Measurements from ENCODE around the gene CNTRL. TPM values are rescaled to one million over a fixed set of nuclear protein-coding genes. Genes with fewer than 3 reads are reported as not detected.

CNTRL gene
- total RNA-seq, 1 experiment from 2014 or later = 13.4 TPM

DNA sequence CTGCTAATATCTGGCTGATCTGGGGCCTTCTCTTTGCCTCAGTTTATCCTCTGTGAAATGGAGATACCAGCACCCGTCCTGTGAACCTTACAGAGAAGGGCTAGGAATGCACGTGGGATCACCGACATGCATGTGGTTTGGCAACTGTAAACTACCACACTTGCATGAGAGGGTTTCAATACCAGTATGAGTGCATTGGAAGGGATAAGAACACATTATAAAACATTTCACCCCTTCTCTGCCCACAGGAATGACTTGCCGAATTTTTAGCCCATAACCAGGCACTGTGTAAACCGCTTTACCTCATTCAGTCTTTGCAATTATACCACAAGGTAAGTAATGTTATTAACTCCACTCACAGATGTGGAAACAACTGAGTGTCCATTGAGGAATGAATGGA lies 135.8 kb downstream of the CNTRL start:
- no peak overlapping the region for H3K4me3 ChIP-seq (replicated peaks in 1 of 2; ENCODE audit: low read depth in 1 of 2, low read length in 2 of 2)
- RAD21 ChIA-PET (ENCODE audit: low non-redundant PET in 1 of 2, low total read pairs in 2 of 2, uncharacterized antibody in 2 of 2, unreplicated experiment in 2 of 2) = no interaction called here
- H3K9me3 ChIP-seq (ENCODE audit: control insufficient read depth in 1 of 2, insufficient read depth in 1 of 2, low read depth in 1 of 2, low read length in 2 of 2) = no peaks in the 10 kb centered on the region

More for the DNA sequence above, 135.8 kb downstream of the CNTRL start:
- TF ChIP-seq SP1 (IDR thresholded peaks at IDR 0.05; ENCODE audit: low read depth) (no peak), SIN3A (IDR thresholded peaks at IDR 0.05; ENCODE audit: low read depth) (no peak), SRF (IDR thresholded peaks at IDR 0.05; ENCODE audit: low read depth) (no peak), REST (IDR thresholded peaks at IDR 0.05; ENCODE audit: low read depth) (no peak), YY1 (IDR thresholded peaks at IDR 0.05; ENCODE audit: extremely low read depth, insufficient replicate concordance, low read depth, low read length) (no peak), ZNF274 (IDR thresholded peaks at IDR 0.05; ENCODE audit: low read depth, low read length) (no peak), EGR1 (IDR thresholded peaks at IDR 0.05; ENCODE audit: low read depth) (no peak)
- TF ChIP-seq, protein P1, sequence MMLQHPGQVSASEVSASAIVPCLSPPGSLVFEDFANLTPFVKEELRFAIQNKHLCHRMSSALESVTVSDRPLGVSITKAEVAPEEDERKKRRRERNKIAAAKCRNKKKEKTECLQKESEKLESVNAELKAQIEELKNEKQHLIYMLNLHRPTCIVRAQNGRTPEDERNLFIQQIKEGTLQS (IDR thresholded peaks at IDR 0.05) = no peak
- TF ChIP-seq, protein P2, sequence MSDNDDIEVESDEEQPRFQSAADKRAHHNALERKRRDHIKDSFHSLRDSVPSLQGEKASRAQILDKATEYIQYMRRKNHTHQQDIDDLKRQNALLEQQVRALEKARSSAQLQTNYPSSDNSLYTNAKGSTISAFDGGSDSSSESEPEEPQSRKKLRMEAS (IDR thresholded peaks at IDR 0.05) = no peak
- Histone ChIP-seq H3K27ac (ENCODE audit: low read depth, low read length) (no peak overlapping the region), H2AFZ (ENCODE audit: low read depth, low read length, poor library complexity, severe bottlenecking) (no peak overlapping the region), H3K9me2 (ENCODE audit: insufficient read depth) (no peaks in the 10 kb centered on the region), H4K20me1 (ENCODE audit: insufficient read depth) (no peaks in the 10 kb centered on the region), H3K27me3 (ENCODE audit: insufficient read depth, low read length) (no peaks in the 10 kb centered on the region), H3K4me1 (ENCODE audit: control insufficient read depth in 1 of 2, insufficient read depth in 2 of 2, low read length in 2 of 2) (peaks cover 4 to 8% of the 10 kb centered on the region in 2 experiments; a peak in 3 of 4 replicates), H3K9ac (ENCODE audit: low read length) (no peak overlapping the region), H3K79me2 (ENCODE audit: insufficient read depth, low read length) (no peaks in the 10 kb centered on the region), H3K4me2 (ENCODE audit: low read length) (no peak overlapping the region), H3K36me3 (ENCODE audit: control insufficient read depth in 1 of 2, insufficient read depth in 2 of 2, low read length in 2 of 2) (no peaks in the 10 kb centered on the region)
- ChIA-PET CTCF (no interaction called here), POLR2A (no interaction called here)
- DNase-seq (ENCODE audit: low read depth, low spot score) = no peak
- no peak for ATAC-seq
- intact Hi-C loops (cut with micrococcal nuclease) = loop anchor here (5.0 kb wide), 2 partner anchors 72 to 327 kb away; no protein-coding TSS in a partner anchor
- no TSS peak for BruUV-seq (replicated peaks)
